RWPE1 (cell line): ENCODE data around the gene ADGRF1.

ENCODE experiments used
- CTCF ChIA-PET: fragments of 350-600 bp; sonication (Branson Sonifier 250); formaldehyde crosslinking; extraction: SDS; loops from one replicate; lab custom pipeline; 2021; lab: Yijun Ruan, JAX
- POLR2A ChIA-PET: fragments of 400-600 bp; formaldehyde crosslinking; extraction: SDS; loops from one replicate; lab custom pipeline; 2020; ENCODE audit warnings: antibody characterized with exemption; ENCODE audit not compliant: low non-redundant PET; lab: Yijun Ruan, JAX
- DNase-seq: peaks from one replicate; pipeline ENCODE4 v3.0.0; 2012; ENCODE audit warnings: low spot score
- H3K27ac ChIP-seq: fragments of 450-650 bp; 2 replicates; pipeline ENCODE4 v1.5.1; 2017
- CTCF ChIP-seq: fragments of 450-650 bp; conservative IDR thresholded peaks from 2 replicates; pipeline ENCODE4 v1.5.1; 2017; ENCODE audit warnings: low read depth, mild to moderate bottlenecking

The ADGRF1 gene

GRCh38 chr6:47073125-47074110 is 31.3 kb upstream of the ADGRF1 start:
- POLR2A ChIA-PET = no interaction called here
- TF ChIP-seq CTCF = no peak
- CTCF ChIA-PET = interaction anchor here (0.7 kb wide), 1 partner anchor 11 kb away, joined by 3 read pairs; no protein-coding TSS in a partner anchor
- no peak for DNase-seq
- no peak overlapping the region for H3K27ac ChIP-seq

- CTCF ChIA-PET = interaction anchor here (0.7 kb wide), 1 partner anchor 12 kb away, joined by 3 read pairs; no protein-coding TSS in a partner anchor
Measured at GRCh38 chr6:47072667-47073066, 30.5 kb upstream of the ADGRF1 start.

GRCh38 chr6:47071681-47072080 is 29.5 kb upstream of the ADGRF1 start:
- POLR2A ChIA-PET = no interaction called here
- TF ChIP-seq CTCF = no peak
- no peak overlapping the region for H3K27ac ChIP-seq
- CTCF ChIA-PET = no interaction called here
- DNase-seq = no peak

More at GRCh38 chr6:47072667-47073066, 30.5 kb upstream of the ADGRF1 start:
- DNase-seq = no peak
- TF ChIP-seq CTCF = no peak
- no peak overlapping the region for H3K27ac ChIP-seq
- POLR2A ChIA-PET = no interaction called here

DNA sequence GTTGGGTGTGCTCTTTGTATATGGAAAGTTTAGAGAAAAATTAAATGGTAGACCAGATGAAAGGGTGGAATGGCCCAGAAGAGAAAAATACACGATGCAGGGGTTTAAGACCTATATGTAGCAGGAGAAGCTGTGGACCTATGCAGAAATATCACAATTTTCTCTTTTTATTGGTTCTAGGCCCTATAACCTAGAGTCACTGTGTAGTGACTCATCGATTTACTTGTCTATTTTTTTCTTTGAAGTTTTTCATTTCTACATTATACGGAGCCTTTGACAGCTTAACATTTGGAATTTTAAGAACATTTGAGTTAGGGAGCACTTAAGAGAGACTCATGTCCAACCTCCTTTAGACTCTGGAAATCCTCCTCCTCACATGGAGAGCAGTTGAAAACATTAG is 28.3 kb upstream of the ADGRF1 start:
- no peak for DNase-seq
- CTCF ChIA-PET = interaction anchor here (0.5 kb wide), 1 partner anchor 1651 kb away, joined by 3 read pairs; no protein-coding TSS in a partner anchor
- no peak for TF ChIP-seq CTCF
- POLR2A ChIA-PET = no interaction called here
- no peak overlapping the region for H3K27ac ChIP-seq

DNA sequence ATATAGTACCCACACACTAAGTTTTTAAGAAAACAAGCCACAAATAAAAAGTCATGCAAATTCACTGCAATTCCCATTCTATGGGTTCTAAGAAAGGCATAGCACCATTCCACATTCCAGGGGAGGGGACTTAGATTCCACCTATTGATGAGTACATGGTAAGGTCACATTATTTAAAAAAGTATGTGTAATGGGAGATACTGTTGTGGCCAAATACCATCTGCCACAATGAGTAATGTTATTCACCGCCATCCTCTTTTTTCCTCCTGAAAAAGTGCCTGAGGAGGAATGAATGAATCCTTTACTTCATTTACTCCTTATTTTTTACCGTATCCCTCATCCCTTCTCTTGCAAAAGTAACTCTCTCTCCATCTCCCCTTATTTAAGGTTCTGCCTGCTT is 27.0 kb upstream of the ADGRF1 start:
- ChIA-PET CTCF (no interaction called here), POLR2A (no interaction called here)
- DNase-seq = no peak

DNA sequence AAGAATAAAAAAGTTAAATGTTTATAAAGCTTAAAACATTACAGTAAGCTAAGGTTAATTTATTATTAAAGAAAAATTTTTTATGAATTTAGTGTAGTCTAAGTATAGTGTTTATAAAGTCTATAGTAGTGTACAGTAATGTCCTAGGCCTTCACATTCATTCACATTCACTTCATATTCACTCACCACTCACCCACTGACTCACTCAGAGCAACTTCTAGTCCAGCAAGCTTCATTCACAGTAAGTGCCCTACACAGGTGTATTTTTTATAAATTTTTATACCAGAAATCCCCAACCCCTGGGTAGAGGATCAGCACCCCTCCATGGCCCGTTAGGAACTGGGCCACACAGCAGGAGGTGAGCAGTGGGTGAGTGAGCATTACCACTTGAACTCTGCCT is 24.3 kb upstream of the ADGRF1 start:
- DNase-seq = no peak
- TF ChIP-seq CTCF = no peak
- CTCF ChIA-PET = interaction anchor here (0.7 kb wide), 1 partner anchor 188 kb away, joined by 3 read pairs; no protein-coding TSS in a partner anchor
- POLR2A ChIA-PET = no interaction called here
- no peak overlapping the region for H3K27ac ChIP-seq

More for the DNA sequence above, 27.0 kb upstream of the ADGRF1 start:
- TF ChIP-seq CTCF = no peak
- H3K27ac ChIP-seq = no peak overlapping the region
